Measurements from ENCODE around the gene WRNIP1.

The WRNIP1 gene

DNA sequence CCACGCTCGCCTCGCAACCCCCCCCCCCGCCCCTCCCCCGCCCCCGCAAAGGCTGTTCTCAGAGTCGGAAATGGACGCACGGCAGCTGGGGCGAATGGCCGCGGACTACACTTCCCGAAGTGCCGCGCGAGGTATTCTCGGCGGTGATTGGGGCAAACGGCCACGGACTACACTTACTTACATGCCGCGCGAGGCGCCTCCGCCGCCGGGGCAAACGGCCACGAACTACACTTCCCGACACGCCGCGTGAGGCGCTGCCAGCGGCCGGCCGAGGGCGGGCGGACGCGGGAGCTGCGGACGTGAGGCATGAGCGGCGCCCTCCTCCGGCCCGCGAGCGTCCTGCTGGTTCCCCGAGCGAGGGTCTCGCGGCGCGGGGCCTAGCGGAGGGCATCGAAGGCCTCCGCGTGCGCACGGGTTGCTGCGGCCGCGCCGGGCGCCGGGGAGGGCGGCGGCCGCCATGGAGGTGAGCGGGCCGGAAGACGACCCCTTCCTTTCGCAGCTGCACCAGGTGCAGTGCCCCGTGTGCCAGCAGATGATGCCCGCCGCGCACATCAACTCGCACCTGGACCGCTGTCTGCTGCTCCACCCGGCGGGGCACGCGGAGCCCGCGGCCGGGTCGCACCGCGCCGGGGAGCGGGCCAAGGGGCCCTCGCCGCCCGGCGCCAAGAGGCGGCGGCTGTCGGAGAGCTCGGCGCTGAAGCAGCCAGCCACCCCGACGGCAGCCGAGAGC is at the start of gene WRNIP1:
Gene WRNIP1, plus strand, starts transcription at position 228 of the 730 bp plus-strand sequence. Its CDS starts 230 bp downstream, at position 458.
- peak; percentile 100 for DNase-seq

DNA sequence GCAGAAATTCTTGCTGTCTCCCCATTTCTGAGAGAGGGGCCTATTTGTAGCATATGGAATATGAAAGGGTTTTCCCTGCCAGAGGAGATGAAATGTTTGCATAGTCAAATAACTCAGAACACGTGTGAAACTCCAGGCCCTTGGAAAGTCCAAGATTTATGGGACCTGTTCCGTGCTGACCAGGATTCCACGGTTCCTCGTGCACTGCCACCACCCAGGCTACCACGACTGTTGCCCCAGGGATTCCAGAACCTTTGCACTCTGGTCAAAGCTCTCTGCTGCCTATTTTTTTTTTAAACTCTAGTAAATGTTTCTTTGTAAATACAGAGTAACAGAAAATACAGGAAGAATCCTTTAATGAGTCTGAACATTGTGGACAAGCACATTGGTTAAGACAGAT is 49.5 kb upstream of the WRNIP1 start:
- no peak for DNase-seq

DNA sequence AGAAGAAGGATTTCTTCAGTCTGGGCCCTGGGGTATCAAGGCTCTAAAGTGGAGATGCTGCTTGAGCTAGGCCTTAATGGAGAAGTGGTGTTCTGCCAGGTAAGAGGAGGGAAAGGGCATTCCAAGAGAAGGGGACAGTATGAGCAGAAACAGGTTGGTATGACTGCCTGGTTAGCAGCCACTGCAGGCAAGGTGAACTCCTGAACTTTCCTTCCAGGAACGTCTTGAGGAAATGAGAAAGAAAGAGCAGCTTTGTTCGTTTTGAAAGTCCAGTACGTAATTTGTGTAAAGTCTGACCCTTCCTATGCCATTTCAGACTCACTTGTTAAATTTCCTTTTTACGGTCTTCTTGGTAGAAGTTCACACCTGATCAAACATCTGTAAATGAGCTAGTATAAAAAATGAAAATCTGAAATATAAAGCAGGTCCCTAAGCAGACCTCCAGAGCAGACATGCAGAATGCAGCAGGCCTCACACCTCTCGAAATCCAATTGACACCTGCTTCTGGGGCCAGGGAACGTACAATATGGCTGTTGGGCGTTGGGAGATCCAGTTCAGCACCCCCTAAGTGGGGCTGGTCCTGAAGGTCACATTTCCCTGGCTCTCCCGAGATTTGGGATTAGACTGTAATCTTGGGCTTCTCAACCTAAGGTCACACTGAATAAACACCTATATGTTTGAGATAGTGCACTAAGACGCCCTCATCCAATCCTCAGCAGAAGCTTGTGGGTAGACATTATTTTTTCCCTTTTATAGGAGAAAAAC is 48.1 kb upstream of the WRNIP1 start:
- DNase-seq: no peak

DNA sequence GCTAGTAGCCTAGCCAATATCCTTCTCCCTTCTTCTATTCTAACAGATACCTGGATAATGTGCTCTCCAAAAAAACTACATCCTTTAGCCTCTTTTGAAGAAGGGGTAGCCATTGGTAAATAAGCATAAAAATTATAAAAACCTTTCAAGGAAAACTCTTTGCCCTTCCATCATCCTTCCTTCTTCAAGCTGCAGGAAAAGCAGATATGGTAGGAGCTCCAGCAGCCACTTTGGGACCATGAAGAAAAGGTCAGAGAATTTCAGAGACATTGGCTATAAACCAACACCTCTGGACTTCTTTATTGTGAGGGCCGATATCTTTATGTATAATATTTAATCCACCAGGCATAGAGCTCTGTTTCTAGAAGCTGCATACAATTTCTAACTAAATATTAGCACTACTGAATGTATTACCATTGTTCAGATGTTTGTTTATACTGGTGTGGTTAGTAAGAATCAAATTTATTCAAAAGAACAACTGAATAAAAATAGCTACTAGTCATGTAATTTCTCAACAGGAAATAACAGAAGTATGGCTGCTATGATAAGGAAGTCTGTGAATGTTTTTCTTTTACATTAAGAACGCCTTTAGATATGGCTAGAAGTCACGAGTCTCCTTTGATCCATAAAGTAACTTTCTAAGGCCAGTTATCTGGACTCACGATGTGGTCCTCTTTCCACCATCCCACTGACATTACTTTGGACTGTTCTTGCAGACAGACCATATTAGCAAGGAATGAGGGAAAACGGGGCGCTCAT is 46.7 kb upstream of the WRNIP1 start:
- no peak for DNase-seq

GRCh38 chr6:2719093-2719455 is 46.1 kb upstream of the WRNIP1 start:
- no peak for DNase-seq

- DNase-seq: no peak
Measured at GRCh38 chr6:2721219-2721618, 44.0 kb upstream of the WRNIP1 start.

DNA sequence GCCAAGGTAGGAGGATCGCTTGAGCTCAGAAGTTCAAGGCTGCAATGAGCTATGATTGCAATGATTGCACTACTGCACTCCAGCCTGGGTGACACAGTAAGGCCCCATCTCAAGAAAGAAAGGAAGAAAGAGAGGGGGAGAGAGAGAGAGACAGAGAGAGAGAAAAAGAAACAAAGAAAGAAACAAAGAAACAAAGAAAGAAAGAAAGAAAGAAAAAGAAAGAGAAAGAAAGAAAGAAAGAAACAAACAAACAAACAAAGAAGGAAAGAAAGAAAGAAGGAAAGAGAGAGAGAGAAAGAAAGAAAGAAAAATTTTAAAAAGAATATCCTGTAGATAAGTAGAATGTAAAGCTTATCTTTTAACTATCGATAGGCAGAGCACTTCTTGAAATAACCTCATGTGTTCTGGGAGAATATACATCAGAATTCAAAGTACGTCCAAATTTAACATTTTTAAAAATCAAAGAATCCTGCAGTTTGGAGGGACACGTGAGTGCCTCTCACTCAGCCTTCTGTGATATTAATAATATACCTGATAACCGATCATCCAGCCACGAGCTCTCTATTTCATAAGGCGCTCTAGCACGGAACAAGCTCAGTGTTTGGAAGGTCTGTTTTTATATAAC is 39.7 kb upstream of the WRNIP1 start:
- DNase-seq: no peak

- DNase-seq: no peak
Measured at GRCh38 chr6:2725999-2726567, 39.1 kb upstream of the WRNIP1 start.

GRCh38 chr6:2729921-2730320 is 35.3 kb upstream of the WRNIP1 start:
- DNase-seq: no peak

GRCh38 chr6:2730353-2731107 is 34.7 kb upstream of the WRNIP1 start:
- DNase-seq: no peak

DNA sequence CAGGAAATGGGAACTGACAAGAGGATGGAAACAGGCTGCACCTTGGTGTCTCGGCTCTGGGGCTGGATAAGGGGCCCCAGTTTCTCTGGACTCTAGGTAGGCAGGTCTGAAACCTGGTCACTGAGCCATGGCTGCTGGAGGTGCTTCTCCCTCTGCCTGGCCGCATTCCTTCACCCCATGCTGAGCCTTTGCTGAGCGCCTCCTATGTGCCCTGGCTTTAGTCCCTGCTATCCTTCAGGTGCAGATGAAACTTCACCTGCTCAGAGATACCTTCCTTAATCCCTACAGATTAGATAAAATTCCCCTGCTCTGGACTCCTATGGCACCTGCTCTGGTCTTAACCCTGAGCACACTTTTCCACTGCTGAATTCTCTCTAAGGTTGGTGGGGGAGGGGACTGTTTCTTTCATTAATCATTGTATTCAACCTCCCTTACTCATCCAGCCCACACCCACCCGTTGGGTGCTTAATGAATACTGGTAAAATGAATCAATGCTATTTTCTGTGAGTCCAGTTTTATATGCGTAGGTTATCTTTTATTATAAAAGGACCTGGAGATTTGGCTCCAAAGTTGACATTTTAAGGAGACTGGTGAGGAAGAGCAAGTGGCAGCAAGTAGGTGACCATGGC is 33.8 kb upstream of the WRNIP1 start:
- no peak for DNase-seq

DNA sequence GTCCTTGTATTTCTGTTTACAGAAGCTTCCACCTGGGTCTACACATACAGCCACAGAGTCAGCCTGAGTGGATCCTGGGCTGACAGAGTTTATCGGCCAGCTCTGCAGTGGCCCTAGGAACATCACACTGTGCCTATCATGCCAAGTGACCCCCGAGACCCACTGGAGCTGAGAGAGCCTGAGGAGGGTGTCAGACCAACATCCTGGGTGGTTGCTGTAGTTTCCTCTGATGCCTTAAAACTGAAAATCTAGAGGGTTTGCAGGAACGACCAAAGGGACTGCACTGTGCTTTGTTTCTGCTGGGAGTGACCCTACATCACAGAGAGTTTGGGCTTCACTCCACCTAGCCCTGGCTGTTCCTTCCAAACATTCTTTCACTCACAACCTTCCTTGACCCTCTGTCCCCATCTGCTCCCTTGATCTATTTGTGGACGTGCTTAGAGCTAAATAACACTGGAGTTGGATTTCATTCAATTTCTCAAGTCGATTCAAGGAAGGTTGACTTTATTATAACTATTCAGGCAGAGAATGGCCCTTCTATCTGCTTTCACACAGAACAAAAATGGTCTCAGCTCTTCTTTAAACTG is 32.6 kb upstream of the WRNIP1 start:
- DNase-seq: peak; percentile 54

- no peak for DNase-seq
Measured at GRCh38 chr6:2733324-2733723, 31.9 kb upstream of the WRNIP1 start.

DNA sequence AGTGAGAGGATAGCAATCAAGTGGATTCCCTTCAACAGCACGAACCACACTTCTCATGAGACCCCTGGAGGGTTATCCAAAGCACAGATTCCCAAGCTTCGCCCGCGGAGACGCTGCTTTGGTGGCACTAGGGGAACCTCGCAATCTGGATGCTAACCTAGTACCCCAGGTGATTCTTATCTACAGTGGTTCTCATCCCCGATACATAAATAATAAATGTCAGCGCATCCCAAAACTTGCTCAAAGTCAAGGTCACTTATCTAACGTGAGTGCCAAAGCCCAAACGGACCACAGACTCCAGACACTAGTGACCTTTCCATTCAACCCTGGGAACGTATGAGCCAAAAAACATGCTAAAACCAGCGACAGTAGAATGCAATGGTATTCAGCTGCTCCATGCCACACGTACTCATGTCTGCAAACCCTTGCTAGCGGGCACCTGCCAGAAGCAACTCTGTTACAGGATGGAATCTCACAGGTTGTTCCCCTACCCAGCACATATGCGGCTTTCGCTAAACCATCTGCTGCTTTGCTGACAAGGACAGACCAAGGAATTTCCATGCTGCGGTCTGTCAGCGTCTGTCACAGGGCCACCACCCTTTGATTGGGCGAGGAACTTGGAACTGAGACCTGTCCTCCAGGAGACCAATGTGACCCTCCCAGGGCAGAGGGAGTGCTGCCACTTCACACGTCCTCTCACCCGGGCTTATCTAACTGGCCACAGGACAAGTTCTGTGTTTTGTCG is 31.3 kb upstream of the WRNIP1 start:
- no peak for DNase-seq

GRCh38 chr6:2734488-2735166 is 30.6 kb upstream of the WRNIP1 start:
- no peak for DNase-seq

DNA sequence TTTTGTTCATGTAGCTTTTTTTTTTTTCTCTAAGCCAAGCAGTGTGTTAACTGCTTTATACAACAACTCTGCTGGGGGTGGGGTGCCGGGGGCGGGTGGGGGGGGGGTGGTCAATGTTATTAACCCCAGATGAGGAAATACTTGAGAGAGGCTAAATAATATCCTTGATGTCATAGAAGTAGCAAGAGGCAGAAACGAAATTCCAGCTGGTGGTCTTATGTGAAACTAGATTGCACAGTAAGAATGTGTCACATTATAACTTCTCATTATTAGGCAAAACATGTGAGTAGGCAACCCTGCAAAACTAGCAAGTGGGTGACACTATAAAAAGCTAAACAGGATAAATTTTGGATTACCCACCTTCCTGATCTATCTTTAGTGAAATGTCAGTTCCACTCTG is 27.3 kb upstream of the WRNIP1 start:
- no peak for DNase-seq

DNA sequence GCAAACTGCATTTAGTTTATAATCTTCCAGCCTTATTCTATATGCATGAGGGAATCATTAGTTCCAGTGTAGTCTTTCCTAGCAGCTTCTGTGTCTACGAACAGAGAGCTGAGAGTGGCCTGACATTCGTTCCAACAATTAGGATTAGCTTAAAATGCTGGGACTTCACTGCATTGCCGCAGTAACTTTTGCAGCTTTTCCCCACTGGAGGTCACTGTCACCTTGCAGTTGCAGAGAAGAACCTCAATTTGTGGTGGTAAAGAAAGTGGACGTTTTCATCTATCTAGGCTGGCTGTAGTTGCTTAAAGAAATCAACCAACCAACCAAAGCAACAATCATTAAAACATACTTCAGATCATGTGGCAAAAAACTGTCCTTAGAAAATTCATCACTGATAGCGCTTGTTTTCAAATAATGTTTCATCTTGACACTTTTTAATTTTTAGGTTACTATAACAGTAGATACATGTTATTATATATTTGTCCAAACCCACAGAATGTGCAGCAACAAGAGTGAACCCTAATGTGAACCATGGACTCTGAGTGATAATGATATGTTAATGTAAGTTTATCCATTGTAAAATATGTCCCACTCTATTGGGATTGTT is 26.7 kb upstream of the WRNIP1 start:
- DNase-seq: peak; percentile 22

DNA sequence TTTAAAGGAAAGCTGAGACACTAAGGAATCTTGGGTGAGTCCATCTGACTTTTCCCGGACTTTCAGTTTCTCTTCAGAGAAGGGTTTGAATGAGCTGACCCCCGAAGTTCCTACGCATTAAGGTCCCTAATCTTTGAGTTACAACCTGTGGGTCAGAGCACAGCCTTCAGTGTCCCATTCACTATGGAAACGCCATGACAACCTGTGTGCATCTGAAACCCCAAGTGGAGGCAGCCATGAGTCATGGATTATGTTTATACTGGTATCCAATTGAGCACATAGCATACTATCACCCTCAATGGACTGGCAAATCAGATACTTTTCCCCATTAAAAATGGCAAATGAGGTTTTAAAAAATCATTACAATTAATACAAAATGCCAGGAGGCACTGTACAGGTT is 25.9 kb upstream of the WRNIP1 start:
- no peak for DNase-seq

- DNase-seq: no peak
Measured at GRCh38 chr6:2740581-2740980, 24.6 kb upstream of the WRNIP1 start.
